ENCODE results near the gene PPP6R1. TPM values are rescaled to one million over a fixed set of nuclear protein-coding genes. Genes with fewer than 3 reads are reported as not detected.

PPP6R1 gene
- total RNA-seq, 1 experiment from 2014 or later, result 70.6 TPM

DNA sequence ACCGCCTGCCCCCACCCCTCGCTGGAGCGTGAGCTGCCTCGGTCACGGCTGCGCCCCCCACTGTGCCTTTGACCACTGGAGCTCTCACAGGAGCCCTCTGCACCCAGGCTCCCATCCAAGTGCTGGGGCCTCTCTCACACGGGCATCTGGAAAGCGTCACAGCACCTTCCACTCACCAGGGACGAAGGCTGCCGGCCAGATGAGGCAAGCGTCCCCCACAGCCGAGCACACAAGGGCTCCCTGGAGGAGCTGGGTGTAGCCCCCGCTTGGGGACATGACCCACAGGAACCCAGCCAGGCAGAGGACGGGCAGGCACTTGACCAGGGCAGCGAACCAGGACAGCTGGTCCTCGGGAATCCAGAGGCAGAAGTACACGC lies 30.8 kb downstream of the PPP6R1 start:
- H3K27ac Mint-ChIP-seq (ENCODE audit: low read depth, unreplicated experiment), result no peak overlapping the region
- no peaks in the 10 kb centered on the region for H3K27me3 Mint-ChIP-seq (ENCODE audit: insufficient read depth, unreplicated experiment)
- H3K4me1 Mint-ChIP-seq (ENCODE audit: insufficient read depth, unreplicated experiment), result no peaks in the 10 kb centered on the region
- H3K9me3 Mint-ChIP-seq (ENCODE audit: unreplicated experiment), result no peaks in the 10 kb centered on the region
- ChIA-PET CTCF (interaction anchor here (0.6 kb wide), 1 partner anchor 35 kb away, joined by 3 read pairs; no protein-coding TSS in a partner anchor), POLR2A (interaction anchor here (0.6 to 1.0 kb wide), 2 partner anchors 23 to 32 kb away, joined by 3 read pairs; no protein-coding TSS in a partner anchor)
- H3K4me3 Mint-ChIP-seq (ENCODE audit: unreplicated experiment), result no peak overlapping the region
- DNase-seq (ENCODE audit: unreplicated experiment), result no peak
- peaks cover 40% of the 10 kb centered on the region for H3K36me3 Mint-ChIP-seq (ENCODE audit: insufficient read depth, unreplicated experiment)
- no TSS peak for BruUV-seq (replicated peaks)
- intact Hi-C loops (cut with micrococcal nuclease), result no loop called here
- TF ChIP-seq, protein P1, sequence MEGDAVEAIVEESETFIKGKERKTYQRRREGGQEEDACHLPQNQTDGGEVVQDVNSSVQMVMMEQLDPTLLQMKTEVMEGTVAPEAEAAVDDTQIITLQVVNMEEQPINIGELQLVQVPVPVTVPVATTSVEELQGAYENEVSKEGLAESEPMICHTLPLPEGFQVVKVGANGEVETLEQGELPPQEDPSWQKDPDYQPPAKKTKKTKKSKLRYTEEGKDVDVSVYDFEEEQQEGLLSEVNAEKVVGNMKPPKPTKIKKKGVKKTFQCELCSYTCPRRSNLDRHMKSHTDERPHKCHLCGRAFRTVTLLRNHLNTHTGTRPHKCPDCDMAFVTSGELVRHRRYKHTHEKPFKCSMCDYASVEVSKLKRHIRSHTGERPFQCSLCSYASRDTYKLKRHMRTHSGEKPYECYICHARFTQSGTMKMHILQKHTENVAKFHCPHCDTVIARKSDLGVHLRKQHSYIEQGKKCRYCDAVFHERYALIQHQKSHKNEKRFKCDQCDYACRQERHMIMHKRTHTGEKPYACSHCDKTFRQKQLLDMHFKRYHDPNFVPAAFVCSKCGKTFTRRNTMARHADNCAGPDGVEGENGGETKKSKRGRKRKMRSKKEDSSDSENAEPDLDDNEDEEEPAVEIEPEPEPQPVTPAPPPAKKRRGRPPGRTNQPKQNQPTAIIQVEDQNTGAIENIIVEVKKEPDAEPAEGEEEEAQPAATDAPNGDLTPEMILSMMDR (IDR thresholded peaks at IDR 0.05; ENCODE audit: unreplicated experiment), result no peak

DNA sequence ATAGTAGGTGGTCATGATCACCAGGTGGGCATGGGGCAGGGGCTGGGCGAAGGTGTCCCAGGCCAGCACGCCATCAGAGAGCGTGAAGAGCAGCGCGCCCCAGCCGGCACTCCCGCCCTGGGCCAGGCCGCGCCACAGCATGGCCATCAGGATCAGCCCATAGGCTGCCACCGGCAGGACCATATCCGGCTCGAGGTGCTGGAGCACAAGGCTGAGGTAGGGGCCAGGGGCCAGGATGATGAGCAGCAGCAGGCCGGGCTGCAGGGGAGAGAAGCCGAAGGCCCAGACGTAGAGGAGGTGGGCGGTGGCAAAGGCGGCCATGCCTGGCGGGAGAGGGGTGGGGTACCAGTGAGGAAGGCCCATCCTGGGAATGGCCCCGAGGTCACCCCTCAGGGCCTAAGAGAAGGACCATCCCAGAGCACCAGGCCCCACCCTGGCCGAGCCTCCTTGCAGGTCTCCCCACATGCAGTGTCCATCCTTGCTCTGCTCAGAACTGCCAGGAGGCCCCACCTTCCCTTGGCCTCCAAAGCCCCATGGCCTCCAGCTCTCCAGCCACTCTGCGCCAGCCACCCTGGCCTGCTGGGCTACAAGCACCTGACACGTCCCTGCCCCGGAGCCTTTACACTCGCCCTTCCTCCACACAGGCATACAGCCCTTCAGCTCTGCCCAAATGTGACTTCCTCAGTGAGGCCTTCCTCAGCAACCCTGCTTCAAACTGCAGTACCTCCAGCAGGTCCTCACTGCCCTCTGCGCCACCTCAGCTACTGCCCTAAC lies 31.4 kb downstream of the PPP6R1 start:
- H3K36me3 Mint-ChIP-seq (ENCODE audit: insufficient read depth, unreplicated experiment), result peaks cover 38% of the 10 kb centered on the region
- CTCF ChIA-PET, result interaction anchor here (1.0 kb wide), 1 partner anchor 28 kb away, joined by 3 read pairs; no protein-coding TSS in a partner anchor
- H3K27me3 Mint-ChIP-seq (ENCODE audit: insufficient read depth, unreplicated experiment), result no peaks in the 10 kb centered on the region
- TF ChIP-seq, protein P1 (IDR thresholded peaks at IDR 0.05; ENCODE audit: unreplicated experiment), result no peak
- DNase-seq (ENCODE audit: unreplicated experiment), result no peak
- no TSS peak for BruUV-seq (replicated peaks)
- intact Hi-C loops (cut with micrococcal nuclease), result no loop called here
- POLR2A ChIA-PET, result interaction anchor here (0.6 to 1.1 kb wide), 3 partner anchors 10 to 32 kb away, joined by 3 read pairs; no protein-coding TSS in a partner anchor
- H3K27ac Mint-ChIP-seq (ENCODE audit: low read depth, unreplicated experiment), result no peak overlapping the region
- H3K4me1 Mint-ChIP-seq (ENCODE audit: insufficient read depth, unreplicated experiment), result no peaks in the 10 kb centered on the region
- H3K9me3 Mint-ChIP-seq (ENCODE audit: unreplicated experiment), result no peaks in the 10 kb centered on the region
- H3K4me3 Mint-ChIP-seq (ENCODE audit: unreplicated experiment), result no peak overlapping the region

DNA sequence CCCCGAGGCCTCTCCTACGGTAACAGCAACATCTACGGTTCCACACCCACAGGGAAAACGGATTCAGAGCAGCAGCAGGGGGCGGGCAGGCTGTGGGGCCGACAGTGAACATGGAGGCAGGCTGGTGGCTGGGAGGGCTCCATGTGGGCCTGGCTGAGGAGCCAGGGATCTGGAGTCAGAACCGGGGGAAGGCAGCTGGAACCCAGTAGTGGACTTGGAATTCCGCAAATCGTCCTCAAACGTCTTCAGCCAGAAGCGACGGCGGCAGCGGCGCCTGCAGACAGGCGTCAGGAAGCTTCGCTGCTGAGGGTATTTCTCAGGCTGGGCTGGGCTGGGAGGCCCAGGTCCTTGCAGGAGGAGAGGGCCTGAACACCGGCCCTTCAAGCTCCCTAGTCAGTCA lies 32.0 kb downstream of the PPP6R1 start:
- intact Hi-C loops (cut with micrococcal nuclease), result no loop called here
- no peak overlapping the region for H3K27ac Mint-ChIP-seq (ENCODE audit: low read depth, unreplicated experiment)
- POLR2A ChIA-PET, result interaction anchor here (1.1 kb wide), 1 partner anchor 9 kb away, joined by 3 read pairs; no protein-coding TSS in a partner anchor
- CTCF ChIA-PET, result interaction anchor here (1.0 kb wide), 1 partner anchor 29 kb away, joined by 3 read pairs; no protein-coding TSS in a partner anchor
- no TSS peak for BruUV-seq (replicated peaks)
- H3K27me3 Mint-ChIP-seq (ENCODE audit: insufficient read depth, unreplicated experiment), result no peaks in the 10 kb centered on the region
- no peaks in the 10 kb centered on the region for H3K4me1 Mint-ChIP-seq (ENCODE audit: insufficient read depth, unreplicated experiment)
- TF ChIP-seq, protein P1 (IDR thresholded peaks at IDR 0.05; ENCODE audit: unreplicated experiment), result no peak
- DNase-seq (ENCODE audit: unreplicated experiment), result no peak
- H3K4me3 Mint-ChIP-seq (ENCODE audit: unreplicated experiment), result no peak overlapping the region
- H3K36me3 Mint-ChIP-seq (ENCODE audit: insufficient read depth, unreplicated experiment), result peaks cover 32% of the 10 kb centered on the region
- no peaks in the 10 kb centered on the region for H3K9me3 Mint-ChIP-seq (ENCODE audit: unreplicated experiment)

DNA sequence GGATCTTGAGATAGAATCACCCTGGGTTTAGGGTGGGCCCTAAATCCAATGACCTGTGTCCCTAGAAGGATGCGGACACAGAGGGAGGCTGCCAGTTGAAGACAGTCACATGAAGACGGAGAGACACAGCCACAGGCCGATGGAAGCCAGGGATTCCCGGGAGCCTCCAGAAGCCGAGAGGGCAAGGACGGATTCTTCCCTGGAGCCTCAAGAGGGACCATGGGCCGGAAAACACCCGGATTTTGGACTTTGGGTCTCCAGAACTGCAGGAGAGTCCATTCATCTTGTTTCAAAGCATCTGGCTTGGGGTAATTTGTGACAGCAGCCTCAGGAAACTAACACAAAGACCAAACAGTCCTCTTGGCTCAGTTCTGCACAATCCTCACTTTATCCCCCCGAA lies 32.5 kb downstream of the PPP6R1 start:
- Mint-ChIP-seq H3K4me1 (ENCODE audit: insufficient read depth, unreplicated experiment) (no peaks in the 10 kb centered on the region), H3K9me3 (ENCODE audit: unreplicated experiment) (no peaks in the 10 kb centered on the region), H3K27me3 (ENCODE audit: insufficient read depth, unreplicated experiment) (no peaks in the 10 kb centered on the region), H3K27ac (ENCODE audit: low read depth, unreplicated experiment) (no peak overlapping the region), H3K36me3 (ENCODE audit: insufficient read depth, unreplicated experiment) (peaks cover 27% of the 10 kb centered on the region), H3K4me3 (ENCODE audit: unreplicated experiment) (no peak overlapping the region)
- ChIA-PET POLR2A (no interaction called here), CTCF (interaction anchor here (0.8 kb wide), 1 partner anchor 85 kb away, joined by 3 read pairs; no protein-coding TSS in a partner anchor)
- intact Hi-C loops (cut with micrococcal nuclease), result no loop called here
- no peak for DNase-seq (ENCODE audit: unreplicated experiment)
- TF ChIP-seq, protein P1 (IDR thresholded peaks at IDR 0.05; ENCODE audit: unreplicated experiment), result no peak
- no TSS peak for BruUV-seq (replicated peaks)
